ENCODE results near the gene CAPS.

CAPS gene

GRCh38 chr19:5892772-5893275 is 21.2 kb upstream of the CAPS start:
- DNase-seq: no peak

- DNase-seq: no peak
Observed at GRCh38 chr19:5893296-5893903, 20.7 kb upstream of the CAPS start.

DNA sequence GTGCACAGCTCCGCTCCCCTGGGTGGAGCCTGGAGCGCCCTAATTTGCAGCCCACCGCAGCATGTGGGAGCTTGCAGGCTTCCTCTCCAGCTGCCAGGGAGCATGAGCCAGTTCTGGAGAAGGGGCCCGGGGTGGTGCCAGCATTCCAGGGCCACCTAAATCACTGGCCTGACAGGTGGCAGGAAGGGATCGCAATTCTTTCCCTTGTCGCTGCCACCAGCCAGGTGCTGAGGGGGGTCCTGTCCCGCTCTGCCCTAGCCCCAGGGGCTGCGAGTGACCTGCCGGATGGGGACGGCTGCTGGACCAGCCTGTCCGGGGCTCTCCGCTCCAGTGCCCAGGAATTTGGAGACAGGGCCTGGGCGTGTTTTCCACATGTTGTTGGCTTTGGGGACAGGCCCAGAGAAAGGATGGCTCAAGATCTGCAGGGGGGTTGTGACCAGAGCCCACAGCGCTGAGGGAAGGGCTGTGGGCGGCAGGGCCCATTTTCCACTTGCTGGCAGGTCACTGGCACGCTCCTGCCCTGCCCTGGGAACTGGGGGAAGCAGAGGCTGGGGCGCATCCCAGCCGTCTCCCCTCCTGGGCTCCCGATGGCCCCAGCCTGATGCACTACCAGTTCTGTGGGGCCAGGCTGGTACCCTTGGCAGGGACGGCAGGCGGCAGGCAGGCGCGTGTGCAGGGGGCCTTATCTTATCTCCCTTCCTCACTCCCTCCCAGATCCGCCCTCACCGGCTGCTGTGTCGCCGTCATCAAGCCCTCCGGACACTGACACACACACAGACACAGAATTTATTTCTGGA is 19.9 kb upstream of the CAPS start:
- no peak for DNase-seq

- no peak for DNase-seq
Observed at GRCh38 chr19:5894704-5895349, 19.2 kb upstream of the CAPS start.

DNA sequence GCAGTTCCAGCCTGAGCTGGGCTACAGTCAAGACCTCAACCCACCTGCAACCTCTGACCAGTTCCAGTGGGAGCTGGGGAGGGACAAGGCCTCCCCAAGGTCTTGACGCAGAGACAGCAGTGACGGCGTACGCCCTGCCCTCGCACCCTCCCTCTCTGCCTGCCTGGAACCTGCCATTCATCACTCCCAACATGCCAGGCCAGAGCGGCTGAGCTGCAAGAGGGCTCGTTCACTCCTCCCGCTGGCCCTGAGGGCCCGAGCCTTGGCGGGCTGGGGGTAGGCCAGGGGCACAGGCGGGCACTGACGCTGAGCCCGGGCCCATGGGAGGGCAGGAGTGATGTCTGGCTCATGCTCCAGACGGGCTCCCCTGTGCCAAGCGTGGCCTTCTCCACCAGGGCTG is 18.6 kb upstream of the CAPS start:
- DNase-seq: no peak

GRCh38 chr19:5895890-5896289 is 18.2 kb upstream of the CAPS start:
- DNase-seq: no peak

DNA sequence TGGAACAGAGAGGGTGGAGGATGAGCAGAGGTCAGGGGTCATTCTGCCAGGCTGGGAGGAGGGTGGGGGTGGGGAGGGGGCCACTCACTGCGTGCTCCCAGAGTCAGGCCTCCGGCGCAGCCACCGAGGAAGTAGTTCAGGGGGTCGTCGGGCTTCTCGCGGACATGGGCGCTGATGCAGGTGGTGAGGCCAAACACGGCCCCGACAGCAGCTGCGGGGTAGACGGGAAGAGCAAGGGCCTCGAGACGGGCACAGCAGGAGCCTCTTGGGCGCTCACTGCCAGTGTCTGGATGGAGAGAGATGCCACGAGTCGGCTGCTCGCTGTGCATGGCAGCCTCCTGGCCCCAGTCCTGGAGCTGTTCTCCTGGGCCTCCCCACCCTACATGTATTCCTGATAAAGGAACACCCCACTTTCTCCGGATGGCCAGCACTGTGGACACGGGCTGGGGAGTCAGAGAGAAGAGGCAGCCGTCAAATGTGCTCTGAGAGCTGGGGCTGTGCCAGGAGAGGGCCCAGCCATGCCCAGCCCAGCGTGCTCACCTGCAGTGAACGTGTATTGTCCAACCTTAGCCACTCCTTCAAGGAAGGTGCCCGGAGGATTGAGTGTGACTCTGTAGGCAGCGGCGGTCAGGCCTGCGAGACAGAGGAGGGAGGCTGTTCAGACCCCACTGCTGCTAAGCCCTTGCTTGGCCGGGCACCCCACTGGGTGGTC is 17.5 kb upstream of the CAPS start:
- no peak for DNase-seq

GRCh38 chr19:5897189-5897969 is 16.7 kb upstream of the CAPS start:
- no peak for DNase-seq

GRCh38 chr19:5899728-5900526 is 14.1 kb upstream of the CAPS start:
- no peak for DNase-seq

GRCh38 chr19:5900976-5901375 is 13.1 kb upstream of the CAPS start:
- no peak for DNase-seq

DNA sequence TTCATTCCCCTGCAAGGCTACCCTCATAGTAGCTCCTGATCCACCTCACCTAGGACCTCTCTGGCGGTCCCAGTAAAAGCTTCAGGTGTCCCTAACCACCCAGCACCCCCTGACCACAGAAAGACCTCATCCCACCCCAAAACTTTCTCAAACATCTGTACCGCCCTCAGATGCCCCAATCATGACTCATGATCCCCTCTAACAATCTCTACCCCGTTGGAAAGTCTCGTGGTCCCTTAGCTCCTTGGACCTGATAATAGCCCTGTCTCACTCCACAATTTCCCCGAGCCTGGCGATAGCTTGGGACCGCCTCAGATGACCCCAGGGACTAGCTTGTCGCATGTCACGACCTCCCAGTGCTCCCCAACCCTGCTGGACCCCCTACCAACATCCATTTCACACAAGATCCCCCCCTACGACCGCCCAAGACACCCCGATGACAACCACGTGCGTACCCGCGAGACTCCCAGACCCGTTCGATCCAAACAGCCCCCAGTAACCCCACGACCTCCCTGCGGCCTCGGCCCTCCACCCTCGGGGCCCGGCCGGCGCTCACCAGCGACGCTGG is 10.9 kb upstream of the CAPS start:
- peak in 1 of 2 donors; percentile 10 for DNase-seq

DNA sequence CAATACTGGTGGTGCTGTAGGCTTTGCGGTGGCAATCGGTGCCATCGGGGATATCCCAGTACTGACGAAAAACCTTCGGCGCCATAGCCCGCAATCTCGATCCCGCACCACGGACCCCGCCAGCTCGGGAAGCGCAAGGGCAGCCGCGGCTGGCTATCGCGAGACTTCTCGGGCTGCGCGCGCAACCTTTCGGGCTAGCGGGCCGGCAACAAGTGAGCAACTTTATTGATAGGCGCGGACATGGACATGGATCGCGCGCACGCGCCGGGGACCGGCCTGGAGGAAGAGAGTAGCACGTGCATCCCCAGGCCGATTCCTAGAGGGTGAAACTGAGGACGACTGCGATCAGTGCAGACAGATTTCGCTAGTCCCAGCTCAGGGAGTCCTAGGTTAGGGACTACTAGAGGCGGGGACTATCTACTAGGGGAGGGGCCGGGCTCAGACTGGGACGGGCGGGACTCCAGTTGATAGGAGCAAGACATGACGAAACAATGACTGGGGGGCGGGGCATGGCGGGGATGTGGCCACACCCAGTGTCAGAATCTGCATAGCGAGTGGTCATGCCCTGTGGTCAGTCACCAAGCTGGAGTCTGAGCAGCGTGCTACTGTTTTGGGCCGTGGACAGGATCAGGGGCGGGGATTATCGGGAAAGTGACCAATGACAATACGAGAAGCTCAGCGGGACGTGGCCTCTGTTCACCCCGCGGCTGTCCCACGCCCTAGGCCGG is 10.3 kb upstream of the CAPS start, which contains the start of gene NDUFA11:
Gene NDUFA11 (minus strand): TSS at position 167 of the 728 bp plus-strand sequence. CDS start 82 bp downstream, at position 85.
- peak; percentile 95 to 97 for DNase-seq

GRCh38 chr19:5904352-5905113 is 9.5 kb upstream of the CAPS start, which contains the start of gene VMAC:
TSS of gene VMAC (plus strand) at chr19:5904872. CDS start at chr19:5904891, 19 bp downstream.
- peak; percentile 100 for DNase-seq

DNA sequence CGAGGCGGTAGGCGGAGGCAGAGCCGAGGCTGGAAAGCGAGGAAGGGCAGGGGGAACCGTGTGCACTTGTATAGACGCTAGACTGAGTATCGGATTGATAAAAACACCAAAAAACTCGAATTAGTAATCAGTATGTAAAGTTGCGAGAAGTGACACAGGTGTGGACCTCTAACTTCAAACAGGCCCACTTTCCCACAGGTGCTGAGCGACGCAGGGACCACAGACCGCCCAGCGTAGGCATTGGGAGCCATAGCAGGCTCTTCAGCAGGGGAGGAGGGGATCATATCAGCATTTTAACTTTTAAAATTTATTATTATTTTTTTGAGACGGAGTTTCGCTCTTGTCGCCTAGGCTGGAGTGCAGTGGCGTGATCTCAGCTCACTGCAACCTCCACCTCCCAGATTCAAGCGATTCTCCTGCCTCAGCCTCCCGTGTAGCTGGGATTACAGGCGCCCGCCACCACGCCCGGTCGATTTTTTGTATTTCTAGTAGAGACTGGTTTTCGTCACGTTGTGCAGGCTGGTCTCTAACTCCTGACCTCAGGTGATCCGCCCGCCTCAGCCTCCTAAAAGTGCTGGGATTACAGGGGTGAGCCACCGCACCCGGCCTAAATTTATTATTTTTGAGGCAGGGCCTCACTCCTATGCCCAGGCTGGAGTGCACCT is 8.8 kb upstream of the CAPS start:
- no peak for DNase-seq

- DNase-seq: no peak
Observed at GRCh38 chr19:5907241-5907640, 6.8 kb upstream of the CAPS start.

DNA sequence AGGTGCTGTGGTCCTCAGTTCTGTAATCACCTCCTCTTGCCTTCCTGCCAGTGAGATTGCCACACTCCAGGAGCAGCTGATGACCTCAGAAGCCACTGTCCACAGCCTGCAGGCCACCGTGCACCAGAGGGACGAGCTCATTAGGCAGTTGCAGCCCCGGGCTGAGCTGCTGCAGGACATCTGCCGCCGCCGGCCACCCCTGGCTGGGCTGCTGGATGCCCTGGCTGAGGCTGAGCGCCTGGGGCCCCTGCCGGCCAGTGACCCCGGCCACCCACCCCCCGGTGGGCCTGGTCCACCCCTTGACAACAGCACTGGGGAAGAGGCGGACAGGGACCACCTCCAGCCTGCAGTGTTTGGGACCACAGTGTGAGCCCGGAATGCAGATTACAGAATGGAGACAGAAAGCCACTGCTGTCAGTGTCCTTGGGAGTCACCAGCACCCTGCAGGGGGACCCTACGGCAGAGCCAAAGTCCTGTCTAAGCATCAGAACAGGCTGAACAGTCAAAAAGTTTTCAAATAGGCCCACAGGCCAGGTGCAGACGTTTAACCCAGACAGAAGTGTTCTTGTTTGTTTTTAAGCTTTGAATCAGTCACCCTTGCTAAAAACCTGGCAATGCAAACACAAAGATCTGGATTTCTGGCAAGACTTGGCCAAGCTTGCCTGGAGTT is 5.1 kb upstream of the CAPS start:
- no peak for DNase-seq

DNA sequence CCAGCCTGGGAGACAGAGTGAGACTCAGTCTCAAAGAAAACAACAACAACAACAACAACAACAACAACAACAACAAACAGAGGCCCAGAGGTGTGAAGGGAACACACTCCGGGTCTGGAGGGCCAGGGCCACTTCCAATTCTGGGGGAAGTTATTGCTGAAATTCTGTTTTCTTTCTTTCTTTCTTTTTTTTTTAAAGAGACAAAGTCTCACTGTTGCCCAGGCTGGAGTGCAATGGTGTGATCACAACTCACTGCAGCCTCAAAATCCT is 3.5 kb upstream of the CAPS start:
- DNase-seq: no peak

GRCh38 chr19:5911366-5911765 is 2.7 kb upstream of the CAPS start:
- DNase-seq: no peak

GRCh38 chr19:5914358-5914774 is 312 bp downstream of the CAPS start:
- DNase-seq: no peak
